IPS-18c (cell line): ENCODE measurements around the gene KRTAP12-3.
"Not testable (repeated sequence)": the region's sequence is repeated elsewhere in the genome, so short reads cannot be mapped to it uniquely, and the experiment has no call there.

Source experiments
- H3K4me3 ChIP-seq: 2 replicates; pipeline ENCODE4 v1.7.0; 2013; ENCODE audit warnings: low read depth, mild to moderate bottlenecking, low read length, moderate library complexity; ENCODE audit not compliant: insufficient read depth
- H3K9me3 ChIP-seq: one replicate; pipeline ENCODE4 v1.6.1; 2013; ENCODE audit warnings: mild to moderate bottlenecking, low read length, moderate library complexity; ENCODE audit not compliant: control insufficient read depth, insufficient read depth

KRTAP12-3 gene

DNA sequence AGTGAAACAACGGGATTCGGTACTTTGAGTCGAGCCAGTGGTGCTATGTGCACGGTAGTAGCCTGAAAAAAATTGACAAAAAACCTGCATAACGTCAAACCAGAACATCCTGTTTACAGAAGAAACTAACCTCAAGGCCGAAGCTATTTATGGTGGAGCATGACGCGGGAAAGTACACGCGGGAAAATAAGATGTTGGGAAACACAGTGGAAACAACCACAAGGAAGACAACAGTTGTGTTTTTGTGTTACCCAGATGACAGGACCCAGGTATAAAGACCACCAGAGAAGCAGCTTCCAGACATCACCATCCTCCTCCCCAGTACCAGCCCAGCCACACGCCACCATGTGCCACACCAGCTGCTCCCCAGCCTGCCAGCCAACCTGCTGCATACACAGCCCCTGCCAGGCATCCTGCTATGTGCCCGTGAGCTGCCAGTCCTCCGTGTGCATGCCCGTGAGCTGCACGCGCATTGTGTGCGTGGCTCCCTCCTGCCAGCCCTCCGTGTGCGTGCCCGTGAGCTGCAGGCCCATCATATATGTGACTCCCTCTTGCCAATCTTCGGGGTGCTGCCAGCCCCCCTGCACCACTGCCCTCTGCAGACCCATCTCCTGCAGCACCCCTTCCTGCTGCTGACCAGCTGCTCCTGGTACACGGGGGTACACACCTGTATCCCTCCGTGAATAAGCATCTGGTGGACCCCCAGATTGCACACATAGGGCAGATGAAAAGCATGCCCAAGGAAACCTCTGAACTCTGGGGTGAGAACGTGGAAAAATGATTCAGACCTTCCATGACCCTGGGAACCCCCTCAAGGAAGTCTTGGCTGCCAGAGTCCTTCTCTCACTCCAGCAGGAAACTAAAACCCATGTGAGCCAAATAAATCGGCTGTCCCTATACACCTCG is at the start of gene KRTAP12-3:
Gene KRTAP12-3 (plus strand): TSS at position 298 of the 906 bp plus-strand sequence. CDS start 48 bp downstream, at position 346.
- H3K9me3 ChIP-seq, result no peaks in the 10 kb centered on the region
- no peak within 1 kb of the TSS for H3K4me3 ChIP-seq

GRCh38 chr21:44609193-44609592 is 48.5 kb upstream of the KRTAP12-3 start:
- Histone ChIP-seq H3K4me3 (no peak overlapping the region), H3K9me3 (peaks cover 6% of the 10 kb centered on the region)

- H3K4me3 ChIP-seq, H3K9me3 ChIP-seq: not testable (repeated sequence)
Measured at GRCh38 chr21:44610157-44610843, 47.4 kb upstream of the KRTAP12-3 start.

DNA sequence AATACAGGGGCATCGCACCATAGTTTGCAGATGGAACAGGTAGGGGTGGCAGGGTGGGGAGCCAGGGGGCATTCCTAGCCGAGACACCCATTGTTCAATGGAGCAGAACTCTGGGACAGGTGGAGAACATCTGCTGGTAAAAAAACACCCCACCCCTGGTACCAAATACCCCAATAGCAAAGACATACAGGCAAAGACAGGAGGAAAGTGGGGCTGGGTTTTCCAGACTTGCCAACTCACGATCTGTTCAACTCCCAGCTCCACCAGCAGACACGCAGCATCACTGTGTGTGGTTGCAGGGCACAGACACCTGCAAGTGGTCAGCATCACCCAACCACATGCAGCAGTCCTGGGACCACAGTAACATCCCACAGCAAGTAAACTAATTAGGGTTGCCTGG is 46.2 kb upstream of the KRTAP12-3 start:
- H3K4me3 ChIP-seq, result no peak overlapping the region
- H3K9me3 ChIP-seq, result peaks cover 6% of the 10 kb centered on the region

- Histone ChIP-seq H3K9me3 (peaks cover 6% of the 10 kb centered on the region), H3K4me3 (no peak within 1 kb of the TSS)
Measured at GRCh38 chr21:44612029-44612486, 45.7 kb upstream of the KRTAP12-3 start, which contains the start of gene KRTAP10-8. KRTAP10-8 (plus strand) TSS chr21:44612079; CDS start chr21:44612101, 22 bp downstream.

- H3K4me3 ChIP-seq, result no peak overlapping the region
Measured at GRCh38 chr21:44612669-44613229, 45.0 kb upstream of the KRTAP12-3 start.

DNA sequence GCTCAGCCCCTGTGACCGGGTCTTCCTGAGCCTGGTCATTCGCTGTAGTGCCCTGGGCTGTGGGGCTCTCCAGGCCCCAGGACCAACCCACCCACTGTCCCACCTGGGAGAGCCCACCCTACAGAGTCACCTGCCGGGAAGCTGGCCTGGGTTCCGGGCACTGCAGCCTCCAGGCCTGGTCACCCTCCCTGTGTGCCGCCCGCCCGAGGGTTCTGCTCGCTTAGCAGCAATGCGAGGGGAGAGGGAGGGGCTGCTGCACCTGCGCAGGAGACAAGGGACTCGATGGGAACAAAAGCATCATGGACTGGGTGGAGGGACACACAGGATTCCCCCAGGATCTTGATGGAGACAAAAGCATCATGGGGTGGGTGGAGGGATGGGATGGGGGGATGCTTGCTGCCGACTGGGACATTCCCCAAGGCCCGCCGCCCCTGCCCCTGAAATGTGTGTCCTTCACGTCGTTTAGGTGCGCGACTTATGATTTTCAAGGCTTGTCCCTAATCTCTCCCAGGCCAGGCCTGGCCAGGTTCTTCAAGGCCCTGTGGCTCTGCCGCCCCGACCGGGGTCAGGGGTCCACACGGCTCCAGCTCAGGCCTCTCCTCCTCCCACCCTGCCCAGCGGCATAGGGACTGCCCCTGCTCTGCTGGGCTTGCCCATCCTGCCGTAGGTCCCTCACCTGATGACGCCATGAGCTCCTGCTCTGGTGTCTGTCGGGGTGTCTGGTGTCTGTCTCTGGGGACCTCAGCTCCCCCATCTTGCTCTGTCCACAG is 44.2 kb upstream of the KRTAP12-3 start:
- Histone ChIP-seq H3K4me3 (no peak overlapping the region), H3K9me3 (peaks cover 6% of the 10 kb centered on the region)

More at GRCh38 chr21:44612669-44613229, 45.0 kb upstream of the KRTAP12-3 start:
- H3K9me3 ChIP-seq, result peaks cover 6% of the 10 kb centered on the region

GRCh38 chr21:44614161-44614631 is 43.5 kb upstream of the KRTAP12-3 start:
- H3K4me3 ChIP-seq, result no peak overlapping the region
- H3K9me3 ChIP-seq, result peaks cover 6% of the 10 kb centered on the region

DNA sequence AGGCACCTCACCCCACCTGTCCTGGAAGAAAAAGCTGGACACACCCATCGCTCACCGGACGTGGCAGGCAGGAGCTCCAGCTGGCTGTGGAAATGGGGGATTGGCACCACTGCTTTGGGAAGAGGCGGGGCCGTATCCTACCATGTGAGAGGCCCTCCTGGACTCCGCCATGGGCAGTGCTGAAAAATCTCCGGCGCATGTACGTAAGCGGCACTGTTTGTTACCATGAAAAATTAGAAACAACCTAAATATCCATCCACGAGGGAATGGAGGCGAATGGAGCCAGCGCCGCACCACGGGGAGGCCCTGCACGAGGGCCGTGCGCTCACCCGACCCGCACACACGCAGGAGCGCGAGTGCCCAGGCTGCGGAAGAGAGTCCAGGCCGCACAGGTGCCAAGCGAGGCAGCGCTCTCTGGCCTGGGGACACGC is 42.8 kb upstream of the KRTAP12-3 start:
- Histone ChIP-seq H3K4me3 (no peak overlapping the region), H3K9me3 (peaks cover 6% of the 10 kb centered on the region)

DNA sequence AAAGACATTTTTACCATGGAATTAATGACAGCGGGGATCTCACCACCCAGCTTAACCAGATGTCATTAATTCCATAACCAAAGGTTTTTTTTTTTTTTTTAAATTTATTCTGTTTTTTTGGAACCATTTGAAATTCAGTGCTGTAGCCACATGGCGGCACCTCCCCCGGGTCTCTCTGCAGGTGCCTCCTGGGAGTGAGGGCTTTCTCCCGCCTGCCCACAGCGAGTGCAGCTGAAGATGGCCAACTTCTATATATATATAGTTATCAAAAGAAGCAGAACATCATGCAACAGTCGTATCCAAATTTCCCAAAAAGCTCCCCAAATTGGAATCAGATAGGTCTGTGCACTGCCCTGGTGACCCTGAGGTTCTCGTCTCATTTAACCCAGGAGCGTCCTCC is 42.3 kb upstream of the KRTAP12-3 start:
- H3K9me3 ChIP-seq, result peaks cover 5% of the 10 kb centered on the region

DNA sequence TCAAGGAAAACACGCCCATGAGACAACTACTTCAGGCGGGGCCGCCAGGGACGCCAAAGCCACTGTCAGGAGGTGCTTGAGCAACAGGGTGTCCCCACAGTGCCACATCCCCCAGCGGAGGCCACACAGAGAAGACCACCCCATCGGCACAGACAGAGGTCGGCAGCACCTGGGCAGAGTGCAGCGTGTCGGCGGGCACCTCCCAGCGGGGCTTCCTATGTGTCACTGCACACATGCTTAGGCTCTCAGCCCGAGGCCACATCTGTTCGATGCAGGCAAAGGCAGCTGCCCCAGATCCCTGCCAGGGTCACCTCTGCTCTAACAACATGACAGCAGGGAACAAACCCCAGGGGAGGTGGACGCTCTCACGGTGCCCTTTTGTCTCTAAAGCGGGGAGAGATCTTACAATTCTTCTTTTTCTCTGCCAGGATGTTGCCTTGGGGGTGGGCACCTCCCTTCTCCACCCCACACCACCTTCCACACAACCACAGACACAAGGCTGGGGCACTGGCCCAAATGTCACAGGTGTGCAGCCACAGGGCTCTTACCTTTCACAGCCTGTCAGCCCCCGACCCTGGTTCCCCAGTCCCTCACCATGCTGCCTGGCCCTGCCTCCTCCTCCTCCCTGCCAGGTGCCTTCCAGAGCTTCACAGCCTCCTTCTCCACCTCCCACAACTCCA is 41.7 kb upstream of the KRTAP12-3 start:
- Histone ChIP-seq H3K9me3 (no peaks in the 10 kb centered on the region), H3K4me3 (no peak overlapping the region)

More for the DNA sequence above, 42.3 kb upstream of the KRTAP12-3 start:
- no peak overlapping the region for H3K4me3 ChIP-seq

DNA sequence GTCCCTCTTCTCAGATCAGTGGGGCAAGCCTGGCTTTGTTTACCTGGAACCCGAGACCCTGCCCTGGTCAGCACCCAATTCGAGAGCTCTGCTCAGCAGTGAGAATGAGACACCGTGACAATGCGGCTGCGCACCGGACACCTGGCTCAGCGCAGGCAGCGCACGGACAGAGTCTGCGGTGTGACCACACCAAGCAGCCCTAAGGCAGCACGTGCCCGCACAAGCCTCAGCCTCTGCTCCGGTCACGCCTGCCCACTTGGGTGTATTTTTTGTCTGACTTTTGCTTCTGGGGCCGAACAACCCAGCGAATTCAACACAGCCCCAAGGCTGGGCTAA is 41.2 kb upstream of the KRTAP12-3 start:
- H3K4me3 ChIP-seq, result no peak overlapping the region
- H3K9me3 ChIP-seq, result no peaks in the 10 kb centered on the region

- peaks cover 3% of the 10 kb centered on the region for H3K9me3 ChIP-seq
Measured at GRCh38 chr21:44617071-44617501, 40.6 kb upstream of the KRTAP12-3 start.

GRCh38 chr21:44618504-44618903 is 39.2 kb upstream of the KRTAP12-3 start:
- H3K4me3 ChIP-seq, result no peak overlapping the region

More at GRCh38 chr21:44617071-44617501, 40.6 kb upstream of the KRTAP12-3 start:
- no peak overlapping the region for H3K4me3 ChIP-seq

GRCh38 chr21:44618909-44619308 is 38.8 kb upstream of the KRTAP12-3 start:
- Histone ChIP-seq H3K9me3 (peaks cover 7% of the 10 kb centered on the region), H3K4me3 (no peak overlapping the region)

More at GRCh38 chr21:44618504-44618903, 39.2 kb upstream of the KRTAP12-3 start:
- peaks cover 7% of the 10 kb centered on the region for H3K9me3 ChIP-seq

DNA sequence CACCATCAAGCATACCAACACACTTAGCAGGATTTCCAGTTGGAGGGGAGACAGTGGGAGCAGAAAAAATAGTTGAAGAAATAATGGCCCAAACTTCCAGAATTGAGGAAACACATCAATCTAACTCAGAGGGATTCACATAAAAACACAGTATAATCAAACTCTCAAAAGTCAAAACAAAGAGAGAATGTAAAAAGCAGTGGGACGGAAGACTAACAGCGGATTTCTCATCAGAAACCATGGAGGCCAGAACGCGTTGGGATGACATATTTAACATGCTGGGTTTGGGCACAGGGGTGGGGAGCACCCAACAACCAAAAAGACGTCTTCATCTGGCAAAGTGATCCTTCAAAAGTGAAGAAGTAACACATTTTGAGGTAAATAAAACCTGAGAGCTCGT is 37.8 kb upstream of the KRTAP12-3 start:
- H3K4me3 ChIP-seq, result no peak overlapping the region
- H3K9me3 ChIP-seq, result peaks cover 7% of the 10 kb centered on the region
